Mucosa of gallbladder (tissue), 1 donor: ENCODE measurements around the gene AHCTF1. TPM values are rescaled to one million over a fixed set of nuclear protein-coding genes. Genes with fewer than 3 reads are reported as not detected.
"Not testable (repeated sequence)": the region's sequence is repeated elsewhere in the genome, so short reads cannot be mapped to it uniquely, and the experiment has no call there.

Source experiments
- DNase-seq: peaks from one replicate; pipeline ENCODE4 v3.0.0-alpha.2; 2020; ENCODE audit warnings: low spot score
- total RNA-seq: library from RNA; stranded (reverse); gene quantifications from one replicate; pipeline ENCODE4 v1.2.1, GENCODE V29; 2021
- donor health status: DM: no; HTN: no; CAD: no.

AHCTF1 gene
- total RNA-seq, 1 donor from 2014 or later = 25.7 TPM

DNA sequence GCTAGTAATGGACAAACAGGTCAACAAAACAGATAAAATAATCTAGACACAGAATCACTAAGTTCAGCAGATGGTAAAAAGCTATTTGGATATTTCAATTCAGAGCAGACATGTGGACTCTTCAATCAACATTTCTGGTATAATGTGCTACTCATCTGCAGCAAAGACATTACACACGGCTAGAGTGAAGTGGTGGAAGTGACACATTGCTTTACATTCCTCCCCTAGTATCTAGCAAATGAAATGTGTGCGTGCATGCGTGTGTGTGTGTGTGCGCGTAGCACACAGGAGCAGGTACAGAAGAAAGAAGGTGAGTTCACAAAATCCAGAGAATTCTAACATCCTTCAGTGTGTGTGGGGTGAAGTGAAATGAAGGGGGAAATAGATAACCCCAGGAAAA is 8.3 kb downstream of the AHCTF1 start:
- DNase-seq = no peak

DNA sequence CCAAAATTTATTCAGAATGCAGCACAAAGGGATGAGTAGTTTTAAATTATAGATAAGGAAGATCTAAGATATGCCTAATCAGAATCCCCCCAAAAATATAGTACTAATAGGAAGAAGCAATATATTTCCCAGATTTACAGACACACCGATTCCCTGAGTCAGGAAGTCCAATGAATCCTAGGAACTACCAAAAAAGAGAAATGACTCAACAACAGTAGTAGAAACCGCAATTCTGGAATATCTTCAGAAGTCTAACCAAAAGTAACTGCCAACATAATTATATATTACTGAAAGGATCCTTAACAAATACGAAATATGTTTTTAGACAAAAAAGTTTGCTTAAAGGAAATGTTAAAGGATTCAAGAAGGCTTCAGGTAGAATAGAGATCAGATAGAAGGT is 10.3 kb downstream of the AHCTF1 start:
- DNase-seq = no peak

DNA sequence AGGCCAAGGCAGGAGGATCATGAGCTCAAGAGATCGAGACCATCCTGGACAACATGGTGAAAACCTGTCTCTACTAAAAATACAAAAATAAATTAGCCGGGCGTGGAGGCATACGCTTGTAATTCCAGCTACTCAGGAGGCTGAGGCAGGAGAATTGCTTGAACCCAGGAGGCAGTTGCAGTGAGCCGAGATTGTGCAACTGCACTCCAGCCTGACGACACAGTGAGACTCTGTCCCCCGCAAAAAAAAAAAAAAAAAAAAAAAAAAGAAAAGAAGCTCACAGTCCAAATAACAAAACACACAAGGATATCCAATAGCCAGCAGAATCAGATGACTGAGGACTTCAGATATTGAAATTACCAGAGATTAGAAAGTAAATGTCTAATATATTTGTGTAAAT is 11.8 kb downstream of the AHCTF1 start:
- no peak for DNase-seq

DNA sequence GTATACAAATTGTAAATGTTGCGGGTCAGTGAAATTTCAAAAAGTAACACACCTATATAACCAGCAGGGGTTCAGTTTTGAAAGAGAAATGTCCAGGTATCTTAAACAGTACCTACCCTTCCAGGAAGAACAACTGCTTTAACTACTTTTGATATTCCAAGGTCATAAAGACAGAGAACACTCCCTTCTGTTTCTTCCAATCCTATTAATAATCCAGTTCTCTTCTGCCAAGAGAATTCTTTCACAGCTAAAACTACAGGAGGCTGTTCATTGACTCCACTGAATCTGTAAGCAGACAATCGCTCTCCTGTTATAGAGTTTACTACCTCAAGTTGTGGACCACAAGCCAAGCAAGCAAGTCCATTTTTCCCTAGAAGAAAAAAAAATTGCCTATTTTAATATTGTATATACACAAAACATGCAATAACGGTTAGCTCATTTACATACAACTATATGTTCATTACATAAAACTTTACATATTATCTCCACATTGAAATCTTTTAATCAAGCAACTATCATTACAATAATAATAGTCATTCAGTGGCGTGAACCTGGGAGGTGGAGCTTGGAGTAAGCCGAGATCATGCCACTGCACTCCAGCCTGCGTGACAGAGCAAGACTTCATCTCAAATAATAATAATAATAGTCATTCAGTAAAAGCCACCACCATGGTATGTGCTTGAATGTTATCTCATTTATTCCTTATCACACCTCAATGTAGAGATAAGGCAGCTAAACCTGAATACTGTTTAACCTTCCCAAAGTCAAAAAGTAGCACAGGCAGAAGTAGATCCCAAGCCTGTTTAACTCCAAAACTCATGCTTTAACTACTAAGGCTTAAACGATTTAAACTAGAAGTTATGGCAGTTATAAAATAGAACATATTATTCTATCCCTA is 15.5 kb downstream of the AHCTF1 start:
- not testable (repeated sequence) for DNase-seq

DNA sequence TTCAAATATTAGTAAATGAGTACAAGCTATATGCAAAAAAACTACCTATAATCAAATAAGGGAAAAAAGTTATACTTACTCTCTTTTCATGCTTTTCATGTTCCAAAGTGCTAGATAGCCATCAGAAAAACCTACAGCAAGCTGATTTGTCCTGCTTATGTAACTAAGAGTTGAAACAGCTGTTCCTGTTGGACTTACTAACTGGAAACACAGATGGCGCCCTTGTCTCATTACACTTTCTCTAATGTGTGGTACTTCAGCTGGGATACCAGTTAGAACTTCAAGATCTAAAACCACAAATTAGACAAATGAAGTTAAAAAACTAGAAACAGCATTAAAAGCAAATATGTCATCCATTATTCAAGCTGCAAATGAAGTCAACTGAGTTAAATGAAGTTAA is 24.3 kb downstream of the AHCTF1 start:
- peak; percentile 43 for DNase-seq

GRCh38 chr1:246906833-246907232 is 24.9 kb downstream of the AHCTF1 start:
- DNase-seq = no peak

- DNase-seq = no peak
Measured at GRCh38 chr1:246901874-246902273, 29.9 kb downstream of the AHCTF1 start.

DNA sequence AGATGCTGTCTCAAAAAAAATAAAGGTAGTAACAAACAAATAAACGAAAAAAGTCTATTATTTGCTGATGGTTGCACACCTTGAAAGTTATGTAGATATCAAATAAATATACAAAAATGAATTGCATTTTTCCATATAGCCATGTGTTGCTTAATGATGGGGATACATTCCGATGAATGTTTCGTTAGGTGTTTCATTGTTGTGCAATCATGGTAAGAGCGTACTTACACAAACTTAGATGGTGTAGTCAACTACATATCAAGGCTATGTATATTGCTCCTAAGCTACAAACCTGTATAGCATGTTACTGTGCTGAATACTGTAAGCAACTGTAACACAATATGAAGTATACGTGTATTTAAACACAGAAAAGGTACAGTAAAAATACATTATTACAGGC is 34.4 kb downstream of the AHCTF1 start:
- no peak for DNase-seq

DNA sequence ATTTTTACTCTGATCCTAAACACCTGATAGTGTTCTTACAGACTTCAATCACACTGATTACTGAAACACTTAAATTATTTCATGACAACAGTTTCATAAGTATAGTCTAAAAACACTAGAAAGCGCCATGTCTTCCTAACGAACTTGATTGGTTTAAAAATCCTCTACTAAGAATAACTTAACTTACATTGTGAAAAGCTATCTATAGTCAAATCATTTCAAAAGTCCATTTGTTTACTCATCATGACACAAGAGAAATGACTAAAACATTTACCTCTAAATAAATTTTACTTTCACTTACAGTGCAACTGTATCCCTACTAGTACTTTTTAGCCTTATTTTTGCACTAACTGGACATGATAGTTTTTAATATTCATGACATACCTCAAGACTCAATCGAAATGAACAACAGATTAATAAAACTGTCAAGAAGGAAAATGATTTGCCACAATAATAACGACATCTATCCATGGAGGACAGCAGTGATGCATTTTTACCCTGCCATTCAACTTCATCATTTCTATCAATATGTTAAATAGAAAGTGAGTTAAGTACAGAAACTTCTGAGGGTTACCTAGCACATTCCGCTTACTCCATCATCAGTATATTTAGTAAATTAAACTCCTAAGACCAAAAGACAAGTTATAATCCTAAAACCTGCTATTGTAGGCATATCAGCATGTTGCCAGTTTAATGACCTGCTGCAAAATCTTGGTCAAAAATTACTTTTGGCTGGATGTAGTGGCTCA is 38.4 kb downstream of the AHCTF1 start:
- no peak for DNase-seq

GRCh38 chr1:246891105-246891504 is 40.6 kb downstream of the AHCTF1 start:
- DNase-seq = no peak

GRCh38 chr1:246888522-246888921 is 43.2 kb downstream of the AHCTF1 start:
- no peak for DNase-seq

GRCh38 chr1:246885389-246885788 is 46.4 kb downstream of the AHCTF1 start:
- DNase-seq = not testable (repeated sequence)

GRCh38 chr1:246878551-246878950 is 53.2 kb downstream of the AHCTF1 start:
- no peak for DNase-seq

- no peak for DNase-seq
Measured at GRCh38 chr1:246876431-246876830, 55.3 kb downstream of the AHCTF1 start.

GRCh38 chr1:246875041-246876026 is 56.4 kb downstream of the AHCTF1 start:
- no peak for DNase-seq

DNA sequence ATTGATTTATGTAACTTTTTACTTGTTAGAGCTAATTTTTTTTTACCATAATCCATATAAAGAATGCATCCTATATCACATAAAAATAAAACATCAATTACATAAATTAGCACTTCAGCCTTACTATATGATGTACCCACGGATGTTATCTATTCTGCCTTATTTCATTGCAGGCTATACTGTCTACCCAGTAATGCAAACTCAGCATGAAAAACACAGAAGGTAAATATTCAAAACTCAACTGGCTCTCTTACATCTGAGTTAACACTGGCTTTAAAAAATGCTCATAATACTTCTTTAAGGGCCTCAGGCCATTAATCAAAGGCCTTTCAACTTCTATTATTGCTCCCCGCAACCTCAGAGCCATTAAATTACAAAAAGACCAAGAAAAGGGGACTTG is 65.8 kb downstream of the AHCTF1 start:
- DNase-seq = no peak

DNA sequence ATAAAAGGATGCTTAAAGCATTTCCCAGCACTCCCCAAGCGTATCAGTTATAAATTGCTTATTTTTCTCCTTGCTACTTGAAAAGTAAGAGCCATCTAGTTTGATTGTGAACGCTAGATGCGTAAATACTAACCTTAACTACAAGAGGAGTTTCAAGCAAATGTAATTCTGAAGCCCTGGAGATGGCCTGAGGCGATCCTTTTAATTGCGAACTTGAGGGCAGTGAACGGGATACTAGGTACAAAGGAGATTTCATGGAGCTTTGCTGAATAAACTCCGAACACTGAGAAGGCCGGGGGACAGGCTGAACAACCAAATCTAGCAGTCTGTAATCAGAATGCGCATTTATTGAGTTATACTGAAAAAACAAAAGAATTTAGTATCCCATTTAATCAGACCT is 68.0 kb downstream of the AHCTF1 start:
- DNase-seq = not testable (repeated sequence)

DNA sequence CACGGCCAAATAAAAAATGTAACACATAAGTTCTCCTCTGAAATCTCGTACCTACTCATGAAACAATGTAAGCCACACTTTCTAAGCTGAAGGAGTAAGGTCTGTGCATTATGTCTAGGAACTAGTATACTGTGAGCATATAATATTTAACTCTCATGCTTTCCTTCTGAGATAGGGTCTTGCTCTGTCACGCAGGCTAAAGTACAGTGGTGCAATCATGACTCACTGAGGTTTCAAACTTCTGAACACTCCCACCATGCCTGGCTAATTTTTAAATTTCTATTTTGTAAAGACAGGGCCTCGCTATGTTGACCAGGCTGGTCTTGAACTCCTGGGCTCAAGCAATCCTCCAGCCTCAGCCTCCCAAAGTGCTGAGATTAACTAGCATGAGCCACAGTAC is 71.3 kb downstream of the AHCTF1 start:
- no peak for DNase-seq

DNA sequence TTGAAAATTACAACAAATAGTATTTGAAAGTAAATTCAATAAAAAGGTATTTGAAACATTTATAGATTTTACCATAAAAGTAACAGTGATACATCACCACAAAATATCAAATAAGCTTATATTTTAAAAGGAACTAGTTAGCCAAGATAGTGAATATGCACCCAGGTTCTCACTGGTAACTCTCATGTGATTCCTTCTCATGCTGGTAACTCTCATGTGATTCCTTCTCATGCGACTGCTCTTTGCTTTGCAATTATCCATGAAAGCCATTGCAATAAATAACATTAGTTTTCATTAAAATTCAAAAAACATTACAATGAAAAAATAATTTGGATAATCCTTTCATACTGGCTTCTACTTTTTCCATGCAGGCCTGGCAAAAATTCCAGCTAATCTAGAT is 75.4 kb downstream of the AHCTF1 start:
- DNase-seq = no peak

DNA sequence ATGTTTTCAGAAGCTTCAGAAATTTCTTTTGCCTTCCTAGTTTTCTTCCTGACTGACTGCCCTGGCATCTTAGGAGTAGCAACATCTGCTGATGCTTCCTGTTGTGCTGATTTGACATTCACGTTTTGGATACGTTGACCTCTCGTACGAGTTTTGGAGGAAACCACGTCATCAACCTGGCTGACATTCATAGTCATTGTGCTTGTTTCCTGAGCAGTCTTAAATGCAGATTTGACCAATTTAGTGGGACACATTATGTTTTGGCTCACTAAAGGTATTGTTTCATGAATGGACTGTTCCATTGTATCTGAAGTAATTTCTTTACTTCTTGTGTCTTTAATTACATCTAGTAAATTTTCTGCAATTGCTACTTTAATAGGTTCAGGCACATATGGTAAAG is 81.1 kb downstream of the AHCTF1 start:
- DNase-seq = not testable (repeated sequence)

DNA sequence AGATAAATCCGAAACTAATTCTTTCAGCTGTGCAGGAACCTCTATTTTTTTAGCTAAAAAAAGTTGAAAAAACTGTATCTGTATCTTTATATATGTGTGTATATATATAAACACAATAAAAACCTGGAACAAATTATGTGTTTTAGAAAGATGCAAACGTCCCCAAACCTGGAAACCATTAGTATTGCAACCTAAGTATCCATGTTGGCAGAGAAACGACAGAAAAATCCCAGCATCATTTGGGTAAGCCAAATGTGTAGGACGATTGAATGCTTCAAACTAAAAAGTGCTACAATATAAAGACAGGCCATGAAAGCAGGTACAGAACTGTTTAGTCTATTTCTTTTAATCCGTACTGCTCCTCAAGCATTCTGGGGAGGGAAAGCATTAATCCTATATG is 87.9 kb downstream of the AHCTF1 start:
- no peak for DNase-seq

- DNase-seq = not testable (repeated sequence)
Measured at GRCh38 chr1:246840761-246841160, 91.0 kb downstream of the AHCTF1 start.
